22Rv1 (cell line): ENCODE data around the gene PURA.

Experiments used
- CTCF ChIP-seq: fragments of 450-650 bp; IDR thresholded peaks from 2 replicates; pipeline ENCODE4 v1.5.1; 2017; ENCODE audit warnings: mild to moderate bottlenecking
- ZFX ChIP-seq: fragments of 450-650 bp; IDR thresholded peaks from 2 replicates; pipeline ENCODE4 v1.6.1; 2017; ENCODE audit warnings: antibody characterized with exemption, borderline replicate concordance

GRCh38 chr5:140168371-140168770 is 54.5 kb downstream of the PURA start:
- TF ChIP-seq CTCF, result no peak
- no peak for TF ChIP-seq ZFX
